Endothelial cell of umbilical vein (primary cell): ENCODE data around the gene ABT1. TPM values are rescaled to one million over a fixed set of nuclear protein-coding genes. Genes with fewer than 3 reads are reported as not detected.

ENCODE experiments used
- BruUV-seq: library from RNA; stranded (reverse); fragments of 400-500 nt; replicated peaks from 2 replicates; lab custom pipeline; 2021; lab: Mats Ljungman, UMichigan
- CTCF ChIA-PET: fragments of 300-600, 350-600 bp; sonication (Branson Sonifier 250); formaldehyde crosslinking; loops from one replicate; lab custom pipeline; 2021; ENCODE audit warnings: antibody characterized with exemption, inconsistent platforms; lab: Charles Lee
- POLR2A ChIA-PET: fragments of 300-600, 350-600 bp; sonication (Branson Sonifier 250); formaldehyde crosslinking; loops from one replicate; lab custom pipeline; 2021; ENCODE audit warnings: antibody characterized with exemption, inconsistent platforms; lab: Charles Lee
- DNase-seq: peaks from one replicate; pipeline ENCODE4 v3.0.0-alpha.2; 2011; ENCODE audit warnings: low read depth, low spot score
- FAIRE-seq: peaks from 2 replicates; lab custom pipeline; 2011; peaks lifted over from hg19 to GRCh38; lab: Jason Lieb, UNC
- H2AFZ ChIP-seq: 2 replicates; pipeline ENCODE4 v1.6.0; 2012; ENCODE audit warnings: low read depth, low read length, control low read depth, inconsistent platforms
- H3K27ac ChIP-seq: 2 replicates; pipeline ENCODE4 v1.5.1; 2011; ENCODE audit warnings: low read depth, mild to moderate bottlenecking, control low read depth, low read length, moderate library complexity; ENCODE audit not compliant: insufficient read depth
- H3K27me3 ChIP-seq, 2 experiments: 2 replicates each; pipeline versions ENCODE4 v1.6.0 to v1.6.1; 2011; ENCODE audit warnings: low read length in 2 of 2, mixed read lengths in 1 of 2; ENCODE audit not compliant: control insufficient read depth in 2 of 2, insufficient read depth in 2 of 2
- H3K36me3 ChIP-seq, 2 experiments: 2 replicates in 1 of 2; 3 replicates in 1 of 2; pipeline ENCODE4 v1.5.1; 2011; ENCODE audit warnings: low read length in 2 of 2, mild to moderate bottlenecking in 1 of 2, moderate library complexity in 1 of 2; ENCODE audit not compliant: control insufficient read depth in 2 of 2, insufficient read depth in 2 of 2; ENCODE audit errors: extremely low read depth in 1 of 2
- H3K4me1 ChIP-seq: 3 replicates; pipeline ENCODE4 v1.5.1; 2011; ENCODE audit warnings: mild to moderate bottlenecking, low read length; ENCODE audit not compliant: control insufficient read depth, insufficient read depth; ENCODE audit errors: extremely low read depth
- H3K4me2 ChIP-seq: 2 replicates; pipeline ENCODE4 v1.6.1; 2011; ENCODE audit warnings: low read length, control low read depth, mixed read lengths; ENCODE audit not compliant: insufficient read depth
- H3K4me3 ChIP-seq, 3 experiments: fragments of 200-600 bp in 1 of 3; sonication (generic), shearing (Covaris generic) in 1 of 3; replicated peaks in 1 of 3; 2 replicates each; pipeline ENCODE4 v1.5.1; 2011 to 2016; ENCODE audit warnings: control low read depth in 3 of 3, low read length in 3 of 3, mild to moderate bottlenecking in 2 of 3, inconsistent platforms in 1 of 3, low read depth in 1 of 3, moderate library complexity in 1 of 3; ENCODE audit not compliant: insufficient read depth in 1 of 3
- H3K79me2 ChIP-seq: 2 replicates; pipeline ENCODE4 v1.6.0; 2012; ENCODE audit warnings: low read length, inconsistent platforms; ENCODE audit not compliant: control insufficient read depth, insufficient read depth
- H3K9ac ChIP-seq: replicated peaks from 2 replicates; pipeline ENCODE3; 2011; ENCODE audit warnings: low read length, control low read depth; ENCODE audit not compliant: insufficient read depth; ENCODE audit errors: extremely low read depth
- H3K9me1 ChIP-seq: replicated peaks from 3 replicates; pipeline ENCODE4 v1.6.0; 2011; ENCODE audit warnings: mild to moderate bottlenecking, low read length; ENCODE audit not compliant: control insufficient read depth, insufficient read depth; ENCODE audit errors: extremely low read depth
- H3K9me3 ChIP-seq: replicated peaks from 2 replicates; pipeline ENCODE4 v1.5.1; 2012; ENCODE audit warnings: low read length, inconsistent platforms; ENCODE audit not compliant: control insufficient read depth, insufficient read depth
- H4K20me1 ChIP-seq: replicated peaks from 2 replicates; pipeline ENCODE3; 2011; ENCODE audit warnings: mild to moderate bottlenecking, low read length; ENCODE audit not compliant: control insufficient read depth, insufficient read depth; ENCODE audit errors: extremely low read depth
- EZH2 ChIP-seq: IDR thresholded peaks from 2 replicates; pipeline ENCODE4 v1.6.1; 2012; ENCODE audit warnings: borderline replicate concordance, low read depth, mild to moderate bottlenecking, moderate library complexity, low read length, inconsistent platforms; ENCODE audit not compliant: severe bottlenecking
- FOS ChIP-seq: IDR thresholded peaks from 2 replicates; pipeline ENCODE4 v1.6.1; 2011; ENCODE audit warnings: mild to moderate bottlenecking, low read length, moderate library complexity, borderline replicate concordance; ENCODE audit not compliant: insufficient read depth
- GATA2 ChIP-seq: IDR thresholded peaks from 2 replicates; pipeline ENCODE4 v1.7.0; 2011; ENCODE audit warnings: low read depth, mild to moderate bottlenecking, moderate library complexity, mixed read lengths, low read length; ENCODE audit not compliant: insufficient read length, insufficient read depth
- JUN ChIP-seq: IDR thresholded peaks from 2 replicates; pipeline ENCODE4 v1.6.1; 2011; ENCODE audit warnings: borderline replicate concordance, low read depth; ENCODE audit not compliant: insufficient read length, insufficient read depth
- MYC ChIP-seq: IDR thresholded peaks from one replicate; pipeline ENCODE4 v1.6.1; 2011; ENCODE audit warnings: mild to moderate bottlenecking, low read depth, low read length
- POLR2A ChIP-seq: IDR thresholded peaks from 2 replicates; pipeline ENCODE4 v1.6.1; 2012; ENCODE audit warnings: low read depth, mild to moderate bottlenecking, control low read depth, low read length
- POLR2AphosphoS5 ChIP-seq: IDR thresholded peaks from 2 replicates; pipeline ENCODE4 v1.6.1; 2012; ENCODE audit warnings: low read depth, mild to moderate bottlenecking, control low read depth, low read length, moderate library complexity; ENCODE audit not compliant: insufficient read depth
- dilution Hi-C: fragments of 300-500 bp; cut with MboI; formaldehyde crosslinking; loops from one replicate; pipeline ENCODE4 v1.15.0; 2019; ENCODE audit warnings: low sequenced_read_pairs; ENCODE audit not compliant: extremely low pct_ligation_motif_present
- intact Hi-C: fragments of 100-400 bp; cut with micrococcal nuclease; formaldehyde crosslinking; loops from one replicate; pipeline ENCODE4 v1.10.0; 2022
- polyA plus RNA-seq, 4 experiments: library from polyadenylated mRNA; depleted of rRNA in 3 of 4; stranded (reverse) in 3 of 4; unstranded in 1 of 4; fragments of >200 nt; gene quantifications; 2 replicates each; pipeline versions ENCODE4 v1.2.1 to v1.2.3, GENCODE V29; 2011 to 2012; ENCODE audit warnings: missing spikeins in 1 of 4
- total RNA-seq: library from RNA; stranded (reverse); gene quantifications from 2 replicates; pipeline ENCODE4 v1.2.3, GENCODE V29; 2021
- TF ChIP-seq, protein P1 (sequence below): IDR thresholded peaks from 2 replicates; pipeline ENCODE4 v1.6.1; 2011; ENCODE audit not compliant: insufficient read depth, insufficient read length
- TF ChIP-seq, protein P2 (sequence below), 2 donors: IDR thresholded peaks; 1 replicate in 1 of 2; 2 replicates in 1 of 2; pipeline ENCODE4 v1.5.1; 2011; ENCODE audit warnings: low read length in 2 of 2, mild to moderate bottlenecking in 2 of 2, moderate library complexity in 2 of 2, control low read depth in 1 of 2, inconsistent platforms in 1 of 2, low read depth in 1 of 2; ENCODE audit not compliant: insufficient read depth in 1 of 2; ENCODE audit errors: extremely low read depth in 1 of 2

Gene ABT1
- total and polyA plus RNA-seq, 2 donors (not counting 3 experiments of a cell fraction or from before 2014, with no cell fraction given): 20.1 to 22.2 TPM

DNA sequence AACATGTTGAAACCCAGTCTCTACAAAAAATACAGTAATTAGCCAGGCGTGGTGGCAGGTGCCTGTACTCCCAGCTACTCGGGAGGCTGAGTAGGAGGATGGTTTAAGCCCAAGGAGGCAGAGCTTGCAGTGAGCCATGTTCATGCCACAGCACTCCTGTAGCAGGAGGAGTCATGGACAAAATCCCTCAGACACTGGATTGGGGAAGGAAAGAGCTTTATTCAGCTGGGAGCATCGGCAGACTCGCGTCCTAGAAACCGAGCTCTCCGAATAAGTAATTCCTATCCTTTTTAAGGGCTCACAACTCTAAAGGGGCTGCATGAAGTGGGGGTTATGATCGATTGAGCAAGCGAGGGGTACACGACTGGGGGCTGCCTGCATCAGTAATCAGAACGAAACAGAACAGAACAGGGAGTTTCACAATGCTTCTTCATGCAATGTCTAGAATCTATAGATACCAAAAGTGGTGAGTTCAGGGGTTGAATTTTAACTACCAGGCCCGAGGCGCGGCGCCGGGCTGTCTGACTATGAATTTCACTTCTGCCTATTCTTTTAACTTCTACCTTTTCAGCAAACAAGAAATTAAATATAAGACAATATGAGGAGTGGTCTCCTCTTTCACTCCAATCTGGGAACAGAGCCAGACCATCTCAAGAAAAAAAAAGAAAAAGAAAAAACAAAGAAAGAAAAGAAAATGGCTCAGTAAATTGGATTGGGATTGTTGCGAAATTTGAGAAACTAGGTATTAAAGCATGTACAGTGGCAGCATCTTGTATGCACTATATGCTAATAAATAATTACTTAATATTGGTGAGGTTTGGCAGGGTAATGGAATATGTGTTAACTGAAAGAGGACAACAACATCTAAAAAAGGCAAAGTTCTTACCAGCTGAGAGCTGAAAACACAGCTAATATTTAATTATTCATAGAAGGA lies 35.0 kb upstream of the ABT1 start:
- Histone ChIP-seq H2AFZ (no peak overlapping the region), H3K27ac (no peak overlapping the region), H3K79me2 (no peaks in the 10 kb centered on the region), H3K36me3 (no peaks in the 10 kb centered on the region), H3K4me2 (no peak overlapping the region), H3K27me3 (peaks cover 4 to 13% of the 10 kb centered on the region in 2 experiments), H3K9me3 (no peaks in the 10 kb centered on the region), H3K4me3 (no peak overlapping the region), H3K4me1 (no peaks in the 10 kb centered on the region), H3K9me1 (no peaks in the 10 kb centered on the region), H3K9ac (no peak overlapping the region), H4K20me1 (no peaks in the 10 kb centered on the region)
- no peak for FAIRE-seq
- dilution Hi-C loops (no loop called here), intact Hi-C loops (no loop called here)
- no TSS peak for BruUV-seq
- no peak for TF ChIP-seq EZH2
- TF ChIP-seq, protein P1, sequence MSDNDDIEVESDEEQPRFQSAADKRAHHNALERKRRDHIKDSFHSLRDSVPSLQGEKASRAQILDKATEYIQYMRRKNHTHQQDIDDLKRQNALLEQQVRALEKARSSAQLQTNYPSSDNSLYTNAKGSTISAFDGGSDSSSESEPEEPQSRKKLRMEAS: no peak
- CTCF ChIA-PET: interaction anchor here (0.9 kb wide), 1 partner anchor 220 kb away, joined by 3 read pairs; no protein-coding TSS in a partner anchor
- POLR2A ChIA-PET: no interaction called here
- no peak for DNase-seq

DNA sequence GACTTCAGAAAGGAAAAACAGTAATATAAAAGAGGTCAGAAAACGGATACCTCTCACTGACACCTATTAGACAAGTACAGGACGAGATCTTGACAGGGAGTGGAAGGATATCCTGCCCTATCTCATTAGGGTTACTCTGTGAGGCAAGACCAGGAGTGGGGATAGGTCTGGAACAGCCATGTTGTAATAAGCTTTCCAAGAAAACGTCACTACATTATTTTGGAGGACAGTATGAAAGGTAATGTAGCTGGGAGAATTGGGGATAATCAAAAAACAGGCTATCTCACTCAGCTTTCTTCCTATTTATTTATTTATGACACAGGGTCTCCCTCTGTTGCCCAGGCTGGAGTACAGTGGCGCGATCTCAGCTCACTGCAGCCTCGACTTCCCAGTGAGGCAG lies 33.3 kb upstream of the ABT1 start:
- no peak overlapping the region for H2AFZ ChIP-seq
- CTCF ChIA-PET: interaction anchor here (1.4 to 2.4 kb wide), 2 partner anchors 32 to 222 kb away, joined by 6 to 10 read pairs; no protein-coding TSS in a partner anchor
- peaks cover 4 to 13% of the 10 kb centered on the region in 2 experiments for H3K27me3 ChIP-seq
- no peak for TF ChIP-seq MYC
- TF ChIP-seq GATA2: no peak
- TF ChIP-seq JUN: no peak
- TF ChIP-seq EZH2: no peak
- no peak for TF ChIP-seq POLR2AphosphoS5
- no peak for TF ChIP-seq POLR2A
- TF ChIP-seq, protein P1: no peak
- TF ChIP-seq FOS: no peak
- TF ChIP-seq, protein P2, sequence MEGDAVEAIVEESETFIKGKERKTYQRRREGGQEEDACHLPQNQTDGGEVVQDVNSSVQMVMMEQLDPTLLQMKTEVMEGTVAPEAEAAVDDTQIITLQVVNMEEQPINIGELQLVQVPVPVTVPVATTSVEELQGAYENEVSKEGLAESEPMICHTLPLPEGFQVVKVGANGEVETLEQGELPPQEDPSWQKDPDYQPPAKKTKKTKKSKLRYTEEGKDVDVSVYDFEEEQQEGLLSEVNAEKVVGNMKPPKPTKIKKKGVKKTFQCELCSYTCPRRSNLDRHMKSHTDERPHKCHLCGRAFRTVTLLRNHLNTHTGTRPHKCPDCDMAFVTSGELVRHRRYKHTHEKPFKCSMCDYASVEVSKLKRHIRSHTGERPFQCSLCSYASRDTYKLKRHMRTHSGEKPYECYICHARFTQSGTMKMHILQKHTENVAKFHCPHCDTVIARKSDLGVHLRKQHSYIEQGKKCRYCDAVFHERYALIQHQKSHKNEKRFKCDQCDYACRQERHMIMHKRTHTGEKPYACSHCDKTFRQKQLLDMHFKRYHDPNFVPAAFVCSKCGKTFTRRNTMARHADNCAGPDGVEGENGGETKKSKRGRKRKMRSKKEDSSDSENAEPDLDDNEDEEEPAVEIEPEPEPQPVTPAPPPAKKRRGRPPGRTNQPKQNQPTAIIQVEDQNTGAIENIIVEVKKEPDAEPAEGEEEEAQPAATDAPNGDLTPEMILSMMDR (IDR thresholded peaks at IDR 0.05; ENCODE audit: extremely low read depth in 1 of 2, insufficient read depth in 1 of 2, low read depth in 1 of 2, low read length in 2 of 2): no peak
- H3K27ac ChIP-seq: no peak overlapping the region
- FAIRE-seq: no peak
- no TSS peak for BruUV-seq
- dilution Hi-C loops: no loop called here
- no peaks in the 10 kb centered on the region for H3K9me1 ChIP-seq
- intact Hi-C loops: no loop called here
- no peak overlapping the region for H3K4me2 ChIP-seq
- DNase-seq: no peak
- H3K79me2 ChIP-seq: no peaks in the 10 kb centered on the region
- POLR2A ChIA-PET: interaction anchor here (0.6 kb wide), 1 partner anchor 8 kb away, joined by 6 read pairs; no protein-coding TSS in a partner anchor
- H4K20me1 ChIP-seq: no peaks in the 10 kb centered on the region
- no peak overlapping the region for H3K9ac ChIP-seq
- no peaks in the 10 kb centered on the region for H3K9me3 ChIP-seq
- H3K4me3 ChIP-seq: no peak overlapping the region
- H3K4me1 ChIP-seq: no peaks in the 10 kb centered on the region
- H3K36me3 ChIP-seq: no peaks in the 10 kb centered on the region
